SU-DHL-6 (cell line): ENCODE results near the gene KLRD1.

Experiments
- H2AFZ ChIP-seq: fragments of 200-600 bp; sonication (generic); 2 replicates; pipeline ENCODE4 v1.6.1; 2014; ENCODE audit warnings: low read depth, mild to moderate bottlenecking, moderate library complexity, mixed read lengths, antibody characterized with exemption, low read length; ENCODE audit not compliant: severe bottlenecking
- H3F3A ChIP-seq: fragments of 200-600 bp; shearing (Covaris generic); 2 replicates; pipeline ENCODE4 v1.6.0; 2016; ENCODE audit warnings: antibody characterized with exemption, mild to moderate bottlenecking; ENCODE audit not compliant: insufficient read depth
- H3K27ac ChIP-seq: fragments of 200-600 bp; sonication (generic); 2 replicates; pipeline ENCODE4 v1.5.1; 2016; ENCODE audit warnings: low read depth, mild to moderate bottlenecking, low read length, moderate library complexity, mixed read lengths
- H3K27me3 ChIP-seq: fragments of 200-600 bp; sonication (generic), shearing (Covaris generic); 2 replicates; pipeline ENCODE4 v1.6.0; 2014; ENCODE audit warnings: mild to moderate bottlenecking, low read length
- H3K36me3 ChIP-seq: fragments of 200-600 bp; sonication (generic); 2 replicates; pipeline ENCODE4 v1.6.1; 2014; ENCODE audit warnings: mild to moderate bottlenecking, low read length, mixed read lengths
- H3K4me2 ChIP-seq: fragments of 300-600, 200-600 bp; shearing (Covaris generic), sonication (generic); 2 replicates; pipeline ENCODE4 v1.6.0; 2014; ENCODE audit warnings: low read length, low read depth, mild to moderate bottlenecking; ENCODE audit not compliant: poor library complexity, severe bottlenecking
- H3K4me3 ChIP-seq: fragments of 200-600 bp; sonication (generic); 2 replicates; pipeline ENCODE4 v1.5.1; 2014; ENCODE audit warnings: antibody characterized with exemption, low read length, mild to moderate bottlenecking, mixed read lengths; ENCODE audit not compliant: insufficient read depth, poor library complexity, severe bottlenecking
- H3K79me2 ChIP-seq: fragments of 200-600 bp; sonication (generic); 2 replicates; pipeline ENCODE4 v1.6.1; 2014; ENCODE audit warnings: mild to moderate bottlenecking, low read length, moderate library complexity; ENCODE audit not compliant: insufficient read depth
- H3K9ac ChIP-seq: fragments of 200-600 bp; sonication (generic); 2 replicates; pipeline ENCODE4 v1.7.0; 2014; ENCODE audit warnings: mild to moderate bottlenecking, low read length
- H3K9me2 ChIP-seq: fragments of 200-600 bp; sonication (generic); replicated peaks from 2 replicates; pipeline ENCODE4 v1.6.1; 2014; ENCODE audit warnings: low read length; ENCODE audit not compliant: insufficient read depth
- H3K9me3 ChIP-seq: fragments of 200-600 bp; sonication (generic); 2 replicates; pipeline ENCODE4 v1.6.1; 2014; ENCODE audit warnings: low read length, mixed read lengths; ENCODE audit not compliant: insufficient read depth
- H4K20me1 ChIP-seq: fragments of 200-600 bp; sonication (generic); 2 replicates; pipeline ENCODE4 v1.6.1; 2014; ENCODE audit warnings: low read depth, mild to moderate bottlenecking, antibody characterized with exemption, low read length, moderate library complexity, mixed read lengths
- EZH2phosphoT487 ChIP-seq: fragments of 200-600 bp; sonication (generic), shearing (Covaris generic); conservative IDR thresholded peaks from 2 replicates; pipeline ENCODE4 v1.6.1; 2018; ENCODE audit warnings: mild to moderate bottlenecking, antibody characterized with exemption, low read length, moderate library complexity, mixed read lengths
- TF ChIP-seq, protein P1 (sequence below): fragments of 200-600 bp; sonication (generic); IDR thresholded peaks from one replicate; pipeline ENCODE4 v1.5.1; 2017; ENCODE audit warnings: antibody characterized with exemption, mild to moderate bottlenecking, low read length, moderate library complexity; ENCODE audit not compliant: insufficient read depth, poor library complexity, severe bottlenecking

Gene KLRD1

DNA sequence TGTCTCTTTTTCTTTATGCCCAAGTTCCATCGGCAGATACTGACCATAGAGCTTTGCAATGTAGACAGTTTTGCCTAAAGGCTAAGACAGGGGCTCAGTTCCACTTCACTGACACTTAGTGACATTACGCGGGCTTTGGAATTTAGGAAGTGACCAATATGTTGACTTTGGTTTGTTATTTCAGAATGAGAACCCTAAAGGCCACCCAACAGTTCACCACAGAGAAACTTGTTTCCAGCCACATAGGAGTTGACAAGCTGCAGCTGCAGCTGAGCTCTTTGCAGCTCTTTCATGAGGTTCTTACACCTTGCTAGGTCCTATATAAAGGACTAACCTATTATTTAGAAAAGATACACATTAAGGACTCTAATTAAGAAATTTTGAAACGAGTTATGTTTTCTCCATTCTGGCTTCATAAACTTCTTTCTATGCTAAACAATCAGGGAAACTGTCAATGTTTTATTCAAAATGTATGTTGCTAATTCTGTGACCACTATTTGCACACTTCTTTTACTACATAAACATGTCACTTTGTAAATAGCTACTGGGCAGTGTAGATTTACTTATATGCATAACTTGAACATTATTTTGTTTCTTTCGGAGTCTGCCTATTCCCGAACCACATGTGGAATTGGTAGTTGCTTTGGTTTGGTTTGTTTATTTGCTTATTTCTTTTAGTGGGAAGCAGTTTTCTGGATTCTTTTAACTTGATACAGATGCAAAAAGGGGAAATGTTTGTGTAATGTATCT lies 18.5 kb upstream of the KLRD1 start:
- Histone ChIP-seq H4K20me1 (no peaks in the 10 kb centered on the region), H3K79me2 (no peaks in the 10 kb centered on the region), H3K4me3 (no peak overlapping the region), H3K4me2 (no peak overlapping the region), H3K9me3 (no peaks in the 10 kb centered on the region), H3K9me2 (no peaks in the 10 kb centered on the region), H3F3A (no peaks in the 10 kb centered on the region), H3K9ac (no peak overlapping the region), H2AFZ (no peak overlapping the region), H3K36me3 (no peaks in the 10 kb centered on the region), H3K27ac (no peak overlapping the region), H3K27me3 (no peaks in the 10 kb centered on the region)
- TF ChIP-seq, protein P1, sequence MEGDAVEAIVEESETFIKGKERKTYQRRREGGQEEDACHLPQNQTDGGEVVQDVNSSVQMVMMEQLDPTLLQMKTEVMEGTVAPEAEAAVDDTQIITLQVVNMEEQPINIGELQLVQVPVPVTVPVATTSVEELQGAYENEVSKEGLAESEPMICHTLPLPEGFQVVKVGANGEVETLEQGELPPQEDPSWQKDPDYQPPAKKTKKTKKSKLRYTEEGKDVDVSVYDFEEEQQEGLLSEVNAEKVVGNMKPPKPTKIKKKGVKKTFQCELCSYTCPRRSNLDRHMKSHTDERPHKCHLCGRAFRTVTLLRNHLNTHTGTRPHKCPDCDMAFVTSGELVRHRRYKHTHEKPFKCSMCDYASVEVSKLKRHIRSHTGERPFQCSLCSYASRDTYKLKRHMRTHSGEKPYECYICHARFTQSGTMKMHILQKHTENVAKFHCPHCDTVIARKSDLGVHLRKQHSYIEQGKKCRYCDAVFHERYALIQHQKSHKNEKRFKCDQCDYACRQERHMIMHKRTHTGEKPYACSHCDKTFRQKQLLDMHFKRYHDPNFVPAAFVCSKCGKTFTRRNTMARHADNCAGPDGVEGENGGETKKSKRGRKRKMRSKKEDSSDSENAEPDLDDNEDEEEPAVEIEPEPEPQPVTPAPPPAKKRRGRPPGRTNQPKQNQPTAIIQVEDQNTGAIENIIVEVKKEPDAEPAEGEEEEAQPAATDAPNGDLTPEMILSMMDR, result no peak
- no peak for TF ChIP-seq EZH2phosphoT487

DNA sequence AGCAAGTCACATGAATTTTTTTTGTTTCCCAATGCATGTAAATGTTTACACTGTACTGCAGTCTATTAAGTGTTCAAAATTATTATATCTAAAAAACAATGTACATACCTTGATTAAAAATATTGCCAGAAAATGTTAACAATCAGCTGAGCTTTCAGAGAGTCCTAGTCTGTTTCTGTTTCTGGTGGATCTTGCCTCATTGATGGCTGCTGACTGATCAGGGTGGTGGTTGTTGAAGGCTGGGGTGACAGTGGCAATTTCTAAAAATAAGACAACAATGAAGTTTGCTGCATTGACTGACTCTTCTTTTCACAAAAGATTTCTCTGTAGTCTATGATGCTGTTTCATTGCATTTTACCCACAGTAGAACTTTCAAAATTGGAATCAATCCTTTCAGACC lies 16.6 kb upstream of the KLRD1 start:
- no peaks in the 10 kb centered on the region for H3K36me3 ChIP-seq
- H4K20me1 ChIP-seq, result no peaks in the 10 kb centered on the region
- H3K27me3 ChIP-seq, result no peaks in the 10 kb centered on the region
- no peak overlapping the region for H2AFZ ChIP-seq
- no peak overlapping the region for H3K9ac ChIP-seq
- no peak overlapping the region for H3K4me3 ChIP-seq
- no peak for TF ChIP-seq EZH2phosphoT487
- TF ChIP-seq, protein P1, result no peak
- H3K4me2 ChIP-seq, result no peak overlapping the region
- H3K27ac ChIP-seq, result no peak overlapping the region
- H3F3A ChIP-seq, result no peaks in the 10 kb centered on the region
- no peaks in the 10 kb centered on the region for H3K9me2 ChIP-seq
- H3K9me3 ChIP-seq, result no peaks in the 10 kb centered on the region
- no peaks in the 10 kb centered on the region for H3K79me2 ChIP-seq

DNA sequence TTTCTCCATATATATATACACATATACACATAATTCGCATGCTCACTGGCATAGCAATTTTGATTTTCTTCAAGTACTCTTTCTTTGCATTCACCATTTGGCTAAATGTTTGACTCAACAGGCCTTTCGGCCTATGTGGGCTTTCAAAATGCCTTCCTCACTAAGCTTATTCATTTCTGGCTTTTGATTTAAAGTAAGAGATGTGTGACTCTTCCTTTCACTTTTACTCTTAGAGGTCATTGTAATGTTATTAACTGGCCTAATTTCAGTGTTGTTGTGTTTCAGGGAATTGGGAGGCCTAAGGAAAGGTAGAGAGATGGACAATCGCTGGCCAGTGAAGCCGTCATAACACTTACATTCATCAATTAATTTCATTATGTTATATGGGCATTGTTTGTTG lies 14.5 kb upstream of the KLRD1 start:
- no peaks in the 10 kb centered on the region for H3K36me3 ChIP-seq
- no peaks in the 10 kb centered on the region for H3K27me3 ChIP-seq
- no peaks in the 10 kb centered on the region for H3K9me2 ChIP-seq
- no peaks in the 10 kb centered on the region for H3K9me3 ChIP-seq
- no peak overlapping the region for H3K27ac ChIP-seq
- H3K4me3 ChIP-seq, result no peak overlapping the region
- no peak overlapping the region for H2AFZ ChIP-seq
- no peak overlapping the region for H3K4me2 ChIP-seq
- no peaks in the 10 kb centered on the region for H4K20me1 ChIP-seq
- no peak overlapping the region for H3K9ac ChIP-seq
- no peaks in the 10 kb centered on the region for H3F3A ChIP-seq
- TF ChIP-seq, protein P1, result no peak
- TF ChIP-seq EZH2phosphoT487, result no peak
- no peaks in the 10 kb centered on the region for H3K79me2 ChIP-seq
